SU-DHL-6 (cell line): ENCODE data around the gene TNS3.

ENCODE experiments used
- EZH2phosphoT487 ChIP-seq: fragments of 200-600 bp; sonication (generic), shearing (Covaris generic); conservative IDR thresholded peaks from 2 replicates; pipeline ENCODE4 v1.6.1; 2018; ENCODE audit warnings: mild to moderate bottlenecking, antibody characterized with exemption, low read length, moderate library complexity, mixed read lengths
- TF ChIP-seq, protein P1 (sequence below): fragments of 200-600 bp; sonication (generic); IDR thresholded peaks from one replicate; pipeline ENCODE4 v1.5.1; 2017; ENCODE audit warnings: antibody characterized with exemption, mild to moderate bottlenecking, low read length, moderate library complexity; ENCODE audit not compliant: insufficient read depth, poor library complexity, severe bottlenecking

- TF ChIP-seq, protein P1, sequence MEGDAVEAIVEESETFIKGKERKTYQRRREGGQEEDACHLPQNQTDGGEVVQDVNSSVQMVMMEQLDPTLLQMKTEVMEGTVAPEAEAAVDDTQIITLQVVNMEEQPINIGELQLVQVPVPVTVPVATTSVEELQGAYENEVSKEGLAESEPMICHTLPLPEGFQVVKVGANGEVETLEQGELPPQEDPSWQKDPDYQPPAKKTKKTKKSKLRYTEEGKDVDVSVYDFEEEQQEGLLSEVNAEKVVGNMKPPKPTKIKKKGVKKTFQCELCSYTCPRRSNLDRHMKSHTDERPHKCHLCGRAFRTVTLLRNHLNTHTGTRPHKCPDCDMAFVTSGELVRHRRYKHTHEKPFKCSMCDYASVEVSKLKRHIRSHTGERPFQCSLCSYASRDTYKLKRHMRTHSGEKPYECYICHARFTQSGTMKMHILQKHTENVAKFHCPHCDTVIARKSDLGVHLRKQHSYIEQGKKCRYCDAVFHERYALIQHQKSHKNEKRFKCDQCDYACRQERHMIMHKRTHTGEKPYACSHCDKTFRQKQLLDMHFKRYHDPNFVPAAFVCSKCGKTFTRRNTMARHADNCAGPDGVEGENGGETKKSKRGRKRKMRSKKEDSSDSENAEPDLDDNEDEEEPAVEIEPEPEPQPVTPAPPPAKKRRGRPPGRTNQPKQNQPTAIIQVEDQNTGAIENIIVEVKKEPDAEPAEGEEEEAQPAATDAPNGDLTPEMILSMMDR = no peak
- no peak for TF ChIP-seq EZH2phosphoT487
Measured at GRCh38 chr7:47391726-47392125, 190.2 kb downstream of the TNS3 start.
